NT2/D1 (cell line): ENCODE results near the gene GNRH2.

Experiments used
- DNase-seq: peaks from one replicate; pipeline ENCODE4 v3.0.0-alpha.2; 2011; ENCODE audit warnings: low read depth, low spot score
- H3K27me3 ChIP-seq: 2 replicates; pipeline ENCODE4 v1.6.0; 2011; ENCODE audit warnings: mild to moderate bottlenecking; ENCODE audit not compliant: insufficient read length, insufficient read depth
- H3K36me3 ChIP-seq: 2 replicates; pipeline ENCODE4 v1.6.1; 2011; ENCODE audit warnings: mild to moderate bottlenecking, low read length, mixed read lengths; ENCODE audit not compliant: insufficient read depth, insufficient read length
- H3K4me1 ChIP-seq: 2 replicates; pipeline ENCODE4 v1.5.1; 2011; ENCODE audit not compliant: insufficient read depth, insufficient read length
- H3K4me3 ChIP-seq: 2 replicates; pipeline ENCODE4 v1.5.1; 2011; ENCODE audit warnings: low read depth; ENCODE audit not compliant: insufficient read length
- H3K9ac ChIP-seq: 2 replicates; pipeline ENCODE4 v1.6.0; 2011; ENCODE audit warnings: low read depth; ENCODE audit not compliant: insufficient read length
- H3K9me3 ChIP-seq: 2 replicates; pipeline ENCODE4 v1.5.1; 2011; ENCODE audit warnings: mild to moderate bottlenecking, low read length; ENCODE audit not compliant: insufficient read depth
- SUZ12 ChIP-seq: IDR thresholded peaks from 2 replicates; pipeline ENCODE4 v1.6.1; 2011; ENCODE audit not compliant: insufficient read length, insufficient read depth; ENCODE audit errors: extremely low read depth
- YY1 ChIP-seq: IDR thresholded peaks from 2 replicates; pipeline ENCODE4 v1.6.1; 2011; ENCODE audit not compliant: insufficient read length, insufficient read depth
- ZNF274 ChIP-seq: IDR thresholded peaks from 2 replicates; pipeline ENCODE4 v1.6.1; 2011; ENCODE audit warnings: mild to moderate bottlenecking, low read depth, low read length

Gene GNRH2

DNA sequence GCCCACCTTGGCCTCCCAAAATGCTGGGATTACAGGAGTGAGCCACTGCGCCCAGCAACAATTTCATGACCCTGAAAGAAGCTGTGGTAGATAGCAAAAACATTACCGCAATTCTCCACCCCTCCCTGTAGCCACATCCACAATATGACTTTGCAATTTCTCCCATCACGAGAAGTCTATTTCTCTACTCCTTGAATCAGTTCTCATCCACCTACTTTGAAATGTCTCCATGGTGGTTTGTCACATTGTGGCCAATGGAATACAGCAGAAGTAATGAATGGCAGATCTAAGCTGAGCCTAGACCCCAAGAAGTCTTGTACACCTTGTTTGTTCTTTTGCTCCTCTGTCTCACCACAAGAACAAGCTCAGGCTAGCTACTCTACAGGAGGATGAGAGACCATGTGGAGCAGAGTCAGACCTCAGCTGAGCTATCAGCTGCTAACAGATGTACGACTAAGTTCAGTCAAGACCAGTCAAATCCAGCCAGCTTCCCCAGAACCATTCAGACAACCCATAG, 34.3 kb downstream of the GNRH2 start:
- Histone ChIP-seq H3K36me3 (no peaks in the 10 kb centered on the region), H3K9ac (no peak overlapping the region)

DNA sequence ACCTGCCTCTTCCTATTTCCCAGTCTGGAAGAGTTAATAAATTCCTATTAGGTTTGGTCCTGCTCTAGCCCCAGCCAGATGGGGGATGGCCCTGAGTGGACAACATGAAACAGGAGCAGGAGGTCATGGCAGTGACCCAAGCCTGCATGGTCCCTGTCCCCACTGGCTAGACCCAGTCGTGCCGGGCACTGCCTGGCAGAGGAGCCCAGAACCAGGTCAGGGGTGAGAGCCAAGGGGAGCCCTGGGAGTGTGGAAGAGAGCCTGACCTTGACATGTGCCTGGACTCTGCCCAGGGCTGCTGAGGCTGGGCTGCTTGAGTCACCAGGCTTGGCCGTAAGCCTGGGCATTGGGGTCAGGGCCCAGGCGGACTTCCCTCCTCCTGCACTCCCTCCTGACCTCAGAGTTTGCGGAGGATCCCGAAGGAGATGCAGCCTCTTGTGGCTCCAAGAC, 37.5 kb downstream of the GNRH2 start:
- H3K4me3 ChIP-seq, result no peak overlapping the region
- H3K9me3 ChIP-seq, result no peaks in the 10 kb centered on the region
- H3K9ac ChIP-seq, result no peak overlapping the region
- no peaks in the 10 kb centered on the region for H3K36me3 ChIP-seq
- no peak for TF ChIP-seq ZNF274
- no peak for TF ChIP-seq YY1
- TF ChIP-seq SUZ12, result no peak
- H3K27me3 ChIP-seq, result peaks cover 45% of the 10 kb centered on the region
- H3K4me1 ChIP-seq, result no peaks in the 10 kb centered on the region
- no peak for DNase-seq

More for the DNA sequence above, 34.3 kb downstream of the GNRH2 start:
- H3K9me3 ChIP-seq, result peaks cover 5% of the 10 kb centered on the region; the same call in 1 of the 2 replicates
- H3K4me1 ChIP-seq, result no peaks in the 10 kb centered on the region
- H3K27me3 ChIP-seq, result peaks cover 28% of the 10 kb centered on the region
- no peak for TF ChIP-seq YY1
- TF ChIP-seq ZNF274, result no peak
- TF ChIP-seq SUZ12, result no peak
- DNase-seq, result no peak
- no peak overlapping the region for H3K4me3 ChIP-seq

DNA sequence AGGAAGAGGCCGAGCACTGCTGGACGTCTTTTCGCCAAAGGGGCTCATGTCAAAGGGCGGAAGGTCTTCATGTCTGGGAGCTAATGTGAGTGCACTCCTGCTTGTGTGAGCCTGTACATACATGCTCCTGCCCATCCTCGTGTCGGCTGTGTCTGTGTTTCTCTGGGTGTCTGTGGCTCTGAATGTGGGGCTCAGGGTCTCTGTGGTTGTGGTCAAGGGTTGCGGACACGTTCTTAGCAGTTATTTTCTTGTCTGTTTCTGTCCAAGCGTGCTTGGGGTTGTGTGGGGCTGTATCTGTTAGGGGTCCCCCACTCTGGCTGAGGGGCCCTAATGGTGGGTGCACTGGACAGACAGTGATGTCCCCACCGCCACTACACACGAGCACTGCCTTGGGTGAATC, 38.2 kb downstream of the GNRH2 start:
- DNase-seq, result no peak
- TF ChIP-seq YY1, result no peak
- TF ChIP-seq ZNF274, result no peak
- no peak for TF ChIP-seq SUZ12
- no peak overlapping the region for H3K4me3 ChIP-seq
- no peaks in the 10 kb centered on the region for H3K36me3 ChIP-seq
- no peak overlapping the region for H3K9ac ChIP-seq
- no peaks in the 10 kb centered on the region for H3K9me3 ChIP-seq
- no peaks in the 10 kb centered on the region for H3K4me1 ChIP-seq
- peaks cover 45% of the 10 kb centered on the region for H3K27me3 ChIP-seq

DNA sequence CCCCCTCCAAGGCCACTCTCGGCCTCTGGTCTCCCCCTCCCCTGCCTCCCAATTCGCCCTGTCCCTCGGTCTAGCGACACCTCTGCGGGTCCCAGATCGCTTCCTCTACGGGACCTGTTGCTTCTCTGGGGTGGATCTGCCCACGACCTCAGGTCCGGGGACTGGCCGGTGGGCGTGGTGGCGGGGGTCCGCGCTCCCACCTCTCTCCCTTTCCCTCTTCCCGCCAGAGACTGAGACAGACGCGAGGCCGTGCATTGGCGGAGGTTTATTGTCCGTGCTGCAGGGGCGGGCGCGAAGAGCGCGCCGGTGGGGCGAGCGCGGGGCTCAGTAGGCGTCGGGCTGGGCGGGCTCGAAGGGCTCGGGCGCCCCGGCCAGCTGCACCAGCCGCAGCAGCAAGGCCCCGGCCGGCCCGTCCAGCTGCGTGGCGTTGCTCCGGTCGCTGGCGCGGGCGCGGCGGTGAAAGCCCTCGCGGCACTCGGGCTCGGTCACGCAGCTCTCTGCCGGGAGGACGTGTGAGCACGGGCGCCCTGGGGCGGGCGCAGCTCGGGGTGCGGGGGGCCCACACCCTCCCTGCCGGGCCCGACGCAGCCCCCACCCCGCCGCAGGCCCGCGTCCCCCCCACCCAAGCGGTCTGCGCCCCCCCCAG, 39.0 kb downstream of the GNRH2 start:
- H3K9me3 ChIP-seq, result no peaks in the 10 kb centered on the region
- H3K27me3 ChIP-seq, result peaks cover 45% of the 10 kb centered on the region
- peak overlapping the region; percentile 50 for H3K9ac ChIP-seq
- H3K36me3 ChIP-seq, result no peaks in the 10 kb centered on the region
- peak overlapping the region; percentile 30 for H3K4me3 ChIP-seq
- H3K4me1 ChIP-seq, result no peaks in the 10 kb centered on the region
- no peak for TF ChIP-seq YY1
- no peak for TF ChIP-seq ZNF274
- TF ChIP-seq SUZ12, result no peak
- no peak for DNase-seq

DNA sequence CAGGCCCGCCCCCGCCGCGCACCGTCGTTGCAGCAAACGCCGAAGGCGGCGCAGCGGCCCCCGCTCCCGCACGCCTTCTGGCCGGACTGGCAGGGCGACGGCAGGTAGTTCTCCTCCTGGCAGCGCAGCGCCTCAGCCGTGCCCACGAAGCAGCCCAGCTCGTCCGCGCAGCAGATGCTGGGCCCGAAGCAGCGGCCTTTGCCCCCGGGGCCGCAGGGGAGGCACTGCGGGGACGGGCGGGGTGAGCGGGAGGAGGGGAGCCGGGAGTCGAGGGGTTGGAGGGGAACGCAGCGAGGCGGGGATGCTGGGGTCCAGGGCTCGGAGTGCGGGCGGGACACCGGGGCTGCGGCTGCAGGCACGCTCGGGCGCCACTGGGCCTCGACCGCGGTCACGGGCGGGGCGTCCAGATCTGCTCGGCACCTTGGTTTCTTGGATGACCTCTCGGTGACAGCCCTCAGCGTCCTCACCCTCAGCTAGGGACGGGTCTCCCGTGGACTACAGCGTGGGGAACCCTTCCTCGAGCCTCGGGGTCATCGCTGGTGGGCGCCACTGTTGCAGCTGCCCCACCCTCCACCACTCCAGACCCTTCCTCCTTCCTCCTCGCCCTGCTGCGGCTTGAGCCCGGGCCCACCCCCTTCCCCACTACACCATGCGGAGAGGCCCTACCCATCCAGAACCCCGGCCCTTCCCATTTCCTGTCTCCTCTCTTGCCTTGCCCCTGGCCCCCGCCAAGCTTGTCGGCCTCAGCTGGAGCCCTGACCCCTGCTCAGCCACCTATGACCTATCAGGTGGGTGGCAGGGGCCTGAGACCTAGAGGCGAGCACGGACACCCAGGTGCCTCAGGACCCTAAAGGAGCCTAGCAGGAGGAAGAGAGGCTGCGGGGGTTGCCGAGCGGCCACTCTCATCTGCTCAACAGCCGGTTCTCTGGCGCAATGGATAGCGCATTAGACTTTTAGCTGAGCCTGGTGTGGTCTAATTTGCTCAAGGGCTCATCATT, 39.8 kb downstream of the GNRH2 start:
- DNase-seq, result no peak

DNA sequence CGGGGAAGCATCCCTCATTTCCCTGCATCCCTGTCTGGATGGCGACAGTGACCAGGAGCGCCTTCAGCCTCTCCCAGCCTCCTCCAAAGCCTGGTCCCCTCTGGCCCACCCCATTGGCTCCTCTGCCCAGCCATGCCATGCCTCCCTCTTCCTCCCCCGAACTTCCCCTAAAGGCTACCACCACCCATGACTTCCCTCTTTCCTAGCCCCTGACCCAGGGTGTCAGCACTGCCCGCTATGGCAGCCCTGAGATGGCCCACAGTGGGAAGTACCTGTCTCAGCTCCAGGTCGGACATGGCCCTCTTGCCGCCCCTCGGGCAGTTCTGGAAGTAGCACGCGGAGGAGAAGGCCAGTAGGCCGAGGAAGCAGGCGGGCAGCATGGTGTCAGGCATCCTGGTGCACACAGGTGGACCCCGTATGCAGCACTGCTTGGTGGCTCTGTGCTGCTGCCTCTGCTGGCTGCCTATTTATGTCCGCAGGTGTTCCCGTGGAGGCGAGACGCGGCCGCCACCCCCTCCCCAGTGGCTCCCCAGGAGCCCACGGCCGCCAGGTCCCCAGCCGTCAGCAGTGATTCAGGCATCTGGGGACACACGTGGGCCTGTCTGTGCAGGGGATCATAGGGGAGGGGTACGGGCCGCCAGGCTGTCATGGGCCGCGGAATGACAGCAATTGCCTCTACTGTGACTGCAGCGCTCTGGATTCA, 41.0 kb downstream of the GNRH2 start, which contains the start of gene AVP:
Gene AVP (minus strand): TSS at position 442 of the 703 bp plus-strand sequence. CDS start 50 bp downstream, at position 392.
- peaks cover 45% of the 10 kb centered on the region for H3K27me3 ChIP-seq
- H3K9ac ChIP-seq, result no peak within 1 kb of the TSS
- no peaks in the 10 kb centered on the region for H3K36me3 ChIP-seq
- no peaks in the 10 kb centered on the region for H3K9me3 ChIP-seq
- H3K4me1 ChIP-seq, result no peaks in the 10 kb centered on the region
- H3K4me3 ChIP-seq, result no peak within 1 kb of the TSS
- no peak for DNase-seq
- TF ChIP-seq ZNF274 (no peak), YY1 (no peak), SUZ12 (no peak)

More for the DNA sequence above, 39.8 kb downstream of the GNRH2 start:
- H3K27me3 ChIP-seq, result peaks cover 45% of the 10 kb centered on the region
- no peaks in the 10 kb centered on the region for H3K4me1 ChIP-seq
- H3K4me3 ChIP-seq, result no peak overlapping the region
- no peak overlapping the region for H3K9ac ChIP-seq
- TF ChIP-seq SUZ12, result no peak
- no peak for TF ChIP-seq YY1
- TF ChIP-seq ZNF274, result no peak
- no peaks in the 10 kb centered on the region for H3K36me3 ChIP-seq
- H3K9me3 ChIP-seq, result no peaks in the 10 kb centered on the region
